ENCODE results near the gene PDCD2L.

The PDCD2L gene

GRCh38 chr19:34474233-34474989 is 70.2 kb downstream of the PDCD2L start:
- no peak for DNase-seq

DNA sequence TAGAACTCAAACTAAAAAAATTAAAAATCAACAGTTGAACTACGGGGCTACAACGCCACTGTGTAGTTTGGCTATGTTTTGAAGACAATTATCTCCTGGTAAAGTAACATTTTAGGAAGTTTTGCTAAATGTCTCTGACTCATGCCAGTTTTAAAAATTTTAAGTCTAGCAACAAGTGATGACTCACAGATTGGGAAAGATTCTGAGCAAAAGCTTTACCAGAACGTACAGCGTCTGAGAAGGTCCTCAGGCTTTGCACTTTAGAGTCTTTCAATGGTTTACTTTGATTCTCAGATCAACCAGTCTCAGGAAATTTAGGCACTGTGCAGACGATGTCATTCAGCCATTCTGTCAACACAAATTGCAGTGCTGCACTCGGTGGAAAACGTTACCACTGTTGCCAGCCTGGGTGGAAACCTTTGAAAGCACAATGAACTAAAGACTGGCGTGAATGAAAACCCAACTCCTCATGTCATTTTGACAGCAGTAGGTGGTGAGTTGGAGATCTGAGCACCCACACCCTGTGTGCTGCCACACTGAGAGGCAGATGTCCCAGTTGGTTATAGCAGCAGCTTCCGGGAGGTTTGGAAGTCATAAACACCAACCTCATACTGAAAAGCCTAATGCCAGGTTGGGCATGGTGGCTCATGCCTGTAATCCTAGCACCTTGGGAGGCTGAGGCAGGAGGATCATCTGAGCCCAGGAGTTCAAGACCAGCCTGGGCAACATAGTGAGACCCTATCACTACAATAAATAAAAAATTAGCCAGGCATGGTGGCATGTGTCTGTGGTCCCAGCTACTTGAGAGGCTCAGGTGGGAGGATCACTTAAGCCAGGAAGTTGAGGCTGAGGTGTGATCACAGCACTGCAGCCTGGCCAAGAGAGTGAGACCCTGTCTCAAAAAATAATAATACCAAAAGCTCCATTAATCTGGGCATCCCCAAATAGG is 71.1 kb downstream of the PDCD2L start:
- peak; percentile 63 for DNase-seq
